Stimulated activated CD8-positive, alpha-beta memory T cell treated with anti-CD3 and anti-CD28 coated beads, Interleukin-15, amount 100 ng/mL, for 48 hours (primary cell): ENCODE measurements around the gene SMIM27.

Experiments used
- DNase-seq, 2 donors: peaks; one replicate each; pipeline ENCODE4 v3.0.0-alpha.2; 2020; ENCODE audit warnings: low read depth in 2 of 2

The SMIM27 gene

GRCh38 chr9:32554591-32554990 is 2.5 kb downstream of the SMIM27 start:
- no peak for DNase-seq

- no peak for DNase-seq
Measured at GRCh38 chr9:32558408-32558934, 6.3 kb downstream of the SMIM27 start.

GRCh38 chr9:32565967-32566366 is 13.8 kb downstream of the SMIM27 start:
- no peak for DNase-seq

GRCh38 chr9:32566770-32567169 is 14.6 kb downstream of the SMIM27 start:
- no peak for DNase-seq

GRCh38 chr9:32570262-32570661 is 18.1 kb downstream of the SMIM27 start:
- no peak for DNase-seq

GRCh38 chr9:32571969-32572899 is 20.1 kb downstream of the SMIM27 start:
- DNase-seq, result peak; percentile 47 to 63

- DNase-seq, result peak; percentile 92
Measured at GRCh38 chr9:32572900-32573523, 20.9 kb downstream of the SMIM27 start, which contains the start of gene NDUFB6. Gene NDUFB6, minus strand, starts transcription at chr9:32573159. Its CDS starts 99 bp downstream, at chr9:32573060.

- no peak for DNase-seq
Measured at GRCh38 chr9:32573821-32574220, 21.7 kb downstream of the SMIM27 start.

GRCh38 chr9:32574858-32575257 is 22.7 kb downstream of the SMIM27 start:
- no peak for DNase-seq

- no peak for DNase-seq
Measured at GRCh38 chr9:32577316-32577715, 25.2 kb downstream of the SMIM27 start.

- no peak for DNase-seq
Measured at GRCh38 chr9:32578976-32579375, 26.8 kb downstream of the SMIM27 start.

GRCh38 chr9:32579706-32580331 is 27.7 kb downstream of the SMIM27 start:
- DNase-seq, result peak; percentile 21 to 43

- DNase-seq, result no peak
Measured at GRCh38 chr9:32580631-32581300, 28.6 kb downstream of the SMIM27 start.

GRCh38 chr9:32581512-32582143 is 29.5 kb downstream of the SMIM27 start:
- DNase-seq, result no peak

GRCh38 chr9:32584784-32585183 is 32.7 kb downstream of the SMIM27 start:
- DNase-seq, result no peak

GRCh38 chr9:32587901-32588300 is 35.8 kb downstream of the SMIM27 start:
- DNase-seq, result no peak

- DNase-seq, result no peak
Measured at GRCh38 chr9:32589083-32589723, 37.1 kb downstream of the SMIM27 start.

GRCh38 chr9:32590476-32590875 is 38.3 kb downstream of the SMIM27 start:
- DNase-seq, result no peak

- DNase-seq, result no peak
Measured at GRCh38 chr9:32590898-32591297, 38.8 kb downstream of the SMIM27 start.

- no peak for DNase-seq
Measured at GRCh38 chr9:32596096-32596865, 44.2 kb downstream of the SMIM27 start.
